Pancreas (tissue), 10 donors: ENCODE data around the gene SLIT3. TPM values are rescaled to one million over a fixed set of nuclear protein-coding genes. Genes with fewer than 3 reads are reported as not detected.

ENCODE experiments used
- ATAC-seq, 4 donors: fragments of 200-7000 bp; cut with Tn5 transposase; one replicate each; pipeline versions ENCODE4 v1.8.0 to v1.9.1; 2020; ENCODE audit warnings: mild to moderate bottlenecking in 4 of 4, moderate library complexity in 4 of 4
- DNase-seq, 6 donors: peaks; one replicate each; pipeline ENCODE4 v3.0.0-alpha.2; 2020
- FAIRE-seq: peaks from 2 replicates; lab custom pipeline; 2012; peaks lifted over from hg19 to GRCh38; lab: Jason Lieb, UNC
- H3K27ac ChIP-seq, 4 donors: fragments of 200-600 bp; sonication (generic); 1 replicate in 3 of 4; 2 replicates in 1 of 4; pipeline versions ENCODE4 v1.5.0 to v1.8.0; 2020
- H3K27me3 ChIP-seq, 4 donors: fragments of 200-600 bp; one replicate each; pipeline ENCODE4 v1.8.0; 2021
- H3K36me3 ChIP-seq, 3 donors: fragments of 200-600 bp; sonication (generic) in 1 of 3; one replicate each; pipeline versions ENCODE4 v1.5.0 to v1.8.0; 2020 to 2021
- H3K4me1 ChIP-seq, 3 donors: fragments of 200-600 bp; one replicate each; pipeline ENCODE4 v1.8.0; 2021
- H3K4me3 ChIP-seq, 4 donors: fragments of 200-600 bp; sonication (generic) in 2 of 4; one replicate each; pipeline versions ENCODE4 v1.5.0 to v1.8.0; 2020 to 2021
- H3K9me3 ChIP-seq, 4 donors: fragments of 200-600 bp; one replicate each; pipeline ENCODE4 v1.8.0; 2021
- WGBS, 2 donors: extraction: QIAGEN DNeasy Blood & Tissue Kit; methylation state at CpG; one replicate each; pipeline ENCODE4 v1.1.7; 2013; 5-methylcytosine and 5-hydroxymethylcytosine counted together
- intact Hi-C, 3 donors: fragments of 100-400 bp; cut with DNase I; formaldehyde crosslinking; loops; one replicate each; pipeline versions ENCODE4 v1.11.1 to v1.14.2; 2022
- polyA plus RNA-seq, 2 donors: library from polyadenylated mRNA; stranded (reverse); fragments of 200-250 nt; gene quantifications; one replicate each; pipeline ENCODE4 v1.2.3, GENCODE V29; 2013
- total RNA-seq, 6 donors: library from RNA; stranded (reverse); fragmentation: NEBNext Ultra II Directional in 4 of 6; extraction: Animal tissue kit (Norgen Biotek cat#: 25700) in 4 of 6; gene quantifications; one replicate each; pipeline versions ENCODE4 v1.2.1 to v1.2.4, GENCODE V29; 2021 to 2023
- TF ChIP-seq, protein P1 (sequence below), 4 donors: fragments of 200-600 bp; sonication (generic) in 3 of 4; IDR thresholded peaks; one replicate each; pipeline versions ENCODE4 v1.5.0 to v1.8.0; 2021; ENCODE audit warnings: antibody characterized with exemption in 4 of 4
- donor health status: healthy with polysubstance abuse.
- donor health status: DM: no; HTN: no; CAD: no; lungs with moderate emphysema.
- donor health status: DM: no; HTN: no; CAD: no.
- donor health status: control.
- donor health status: control.
- donor health status: Bipolar disorder and iron deficiency.
- donor health status: DM: yes; HTN: yes; CAD: no.
- donor health status: DM: no; HTN: no; CAD: no.
- donor health status: DM: no; HTN: no; CAD: no.
- donor health status: DM: yes; HTN: yes; CAD: no.

The SLIT3 gene
- total and polyA plus RNA-seq, 8 donors = 1.1 to 11.4 (median 2.1) TPM

DNA sequence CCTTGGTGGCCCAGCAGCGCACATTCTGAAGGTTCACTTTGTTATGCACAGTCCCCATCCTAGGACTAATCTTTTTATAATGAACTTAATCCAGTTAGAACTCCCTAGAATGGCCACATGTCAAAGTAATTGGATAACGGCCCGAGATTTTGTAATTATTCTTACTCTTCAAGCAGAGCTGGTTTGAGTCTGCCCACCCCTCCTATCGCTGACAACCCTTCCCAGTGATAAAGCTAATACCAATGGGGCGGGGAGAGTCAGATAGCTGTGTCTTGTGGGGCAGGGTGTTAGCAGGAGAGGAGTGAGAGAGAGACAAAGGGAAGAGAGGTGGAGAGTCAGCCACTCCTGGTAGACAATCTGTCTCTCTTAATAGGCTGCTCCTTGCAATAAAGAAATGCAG lies 356.9 kb downstream of the SLIT3 start:
- Histone ChIP-seq H3K27me3 (no peaks in the 10 kb centered on the region), H3K36me3 (no peaks in the 10 kb centered on the region), H3K27ac (no peak overlapping the region), H3K4me1 (no peaks in the 10 kb centered on the region), H3K9me3 (no peaks in the 10 kb centered on the region), H3K4me3 (no peak overlapping the region)
- intact Hi-C loops = no loop called here
- ATAC-seq (no peak), DNase-seq (no peak), FAIRE-seq (no peak)
- 69 to 81% methylated on average over 5 of the region's 5 CpGs for WGBS, 2 donors
- TF ChIP-seq, protein P1, sequence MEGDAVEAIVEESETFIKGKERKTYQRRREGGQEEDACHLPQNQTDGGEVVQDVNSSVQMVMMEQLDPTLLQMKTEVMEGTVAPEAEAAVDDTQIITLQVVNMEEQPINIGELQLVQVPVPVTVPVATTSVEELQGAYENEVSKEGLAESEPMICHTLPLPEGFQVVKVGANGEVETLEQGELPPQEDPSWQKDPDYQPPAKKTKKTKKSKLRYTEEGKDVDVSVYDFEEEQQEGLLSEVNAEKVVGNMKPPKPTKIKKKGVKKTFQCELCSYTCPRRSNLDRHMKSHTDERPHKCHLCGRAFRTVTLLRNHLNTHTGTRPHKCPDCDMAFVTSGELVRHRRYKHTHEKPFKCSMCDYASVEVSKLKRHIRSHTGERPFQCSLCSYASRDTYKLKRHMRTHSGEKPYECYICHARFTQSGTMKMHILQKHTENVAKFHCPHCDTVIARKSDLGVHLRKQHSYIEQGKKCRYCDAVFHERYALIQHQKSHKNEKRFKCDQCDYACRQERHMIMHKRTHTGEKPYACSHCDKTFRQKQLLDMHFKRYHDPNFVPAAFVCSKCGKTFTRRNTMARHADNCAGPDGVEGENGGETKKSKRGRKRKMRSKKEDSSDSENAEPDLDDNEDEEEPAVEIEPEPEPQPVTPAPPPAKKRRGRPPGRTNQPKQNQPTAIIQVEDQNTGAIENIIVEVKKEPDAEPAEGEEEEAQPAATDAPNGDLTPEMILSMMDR (IDR thresholded peaks at IDR 0.05) = no peak

DNA sequence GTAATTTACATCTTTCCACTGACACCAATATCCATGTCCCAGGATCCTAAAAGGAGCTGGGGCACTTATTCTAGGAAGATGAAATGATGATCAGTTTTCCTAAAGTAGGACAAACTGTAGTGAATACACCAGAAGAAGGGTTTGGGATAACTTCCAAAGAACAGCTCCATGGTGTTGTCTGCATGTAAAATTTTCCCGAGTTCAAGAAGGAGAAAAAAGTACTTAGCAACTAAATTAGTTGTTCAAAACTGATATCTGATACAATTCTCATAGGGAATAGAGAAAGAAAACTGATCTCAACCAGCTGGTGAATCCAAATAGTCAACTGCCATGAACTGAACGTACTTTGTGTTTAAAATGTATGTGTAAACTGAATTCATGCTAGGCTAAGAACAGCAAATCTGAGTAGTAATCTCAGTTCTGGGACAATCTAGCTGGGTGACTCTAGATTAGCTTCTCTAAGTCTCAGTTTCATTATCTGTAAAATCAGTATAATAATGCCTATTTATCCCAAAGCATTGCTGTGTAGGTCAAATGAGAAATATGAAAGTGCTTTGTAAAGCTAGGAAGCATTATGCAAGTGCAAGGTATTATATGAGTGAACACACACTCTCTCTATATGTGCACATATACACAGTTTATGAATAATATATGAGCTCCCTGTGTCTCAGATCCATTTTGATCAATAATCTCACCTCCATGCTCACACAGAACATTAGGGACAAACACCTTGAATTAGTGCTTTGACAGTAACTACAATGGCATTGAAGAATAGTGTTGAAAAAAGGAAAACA lies 357.7 kb downstream of the SLIT3 start:
- ATAC-seq = no peak
- H3K4me3 ChIP-seq = no peak overlapping the region
- H3K9me3 ChIP-seq = no peaks in the 10 kb centered on the region
- TF ChIP-seq, protein P1 (IDR thresholded peaks at IDR 0.05) = no peak
- no peak for DNase-seq
- 57 to 86% methylated on average over 2 of the region's 2 CpGs for WGBS, 2 donors
- H3K36me3 ChIP-seq = no peaks in the 10 kb centered on the region
- H3K4me1 ChIP-seq = no peaks in the 10 kb centered on the region
- no peak for FAIRE-seq
- H3K27me3 ChIP-seq = no peaks in the 10 kb centered on the region
- intact Hi-C loops = no loop called here
- H3K27ac ChIP-seq = no peak overlapping the region

DNA sequence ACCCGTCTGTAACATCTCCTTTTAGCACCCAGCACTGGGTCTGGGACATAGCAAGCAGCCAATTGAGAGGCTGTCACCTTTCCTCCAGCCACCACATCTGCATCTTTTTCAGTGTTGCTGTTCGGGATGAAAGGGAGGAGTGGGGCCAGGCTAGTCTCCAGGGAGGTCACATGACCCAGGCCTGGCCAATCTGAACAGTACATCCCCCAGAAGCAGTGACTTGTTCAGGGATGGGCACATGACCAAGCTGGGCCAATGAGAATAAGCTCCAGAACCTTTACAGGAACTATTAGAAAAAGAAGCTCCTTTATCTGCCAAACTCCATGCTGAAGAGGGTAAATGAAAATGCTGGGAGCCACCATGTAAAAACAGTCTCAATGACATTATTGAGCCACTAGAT lies 359.0 kb downstream of the SLIT3 start:
- Histone ChIP-seq H3K27ac (no peak overlapping the region), H3K4me1 (no peaks in the 10 kb centered on the region), H3K9me3 (no peaks in the 10 kb centered on the region), H3K4me3 (no peak overlapping the region), H3K27me3 (no peaks in the 10 kb centered on the region), H3K36me3 (no peaks in the 10 kb centered on the region)
- TF ChIP-seq, protein P1 (IDR thresholded peaks at IDR 0.05) = no peak
- DNase-seq (no peak), ATAC-seq (no peak), FAIRE-seq (no peak)
- intact Hi-C loops = no loop called here
- WGBS, 2 donors = 61 to 81% methylated on average over 2 of the region's 2 CpGs

DNA sequence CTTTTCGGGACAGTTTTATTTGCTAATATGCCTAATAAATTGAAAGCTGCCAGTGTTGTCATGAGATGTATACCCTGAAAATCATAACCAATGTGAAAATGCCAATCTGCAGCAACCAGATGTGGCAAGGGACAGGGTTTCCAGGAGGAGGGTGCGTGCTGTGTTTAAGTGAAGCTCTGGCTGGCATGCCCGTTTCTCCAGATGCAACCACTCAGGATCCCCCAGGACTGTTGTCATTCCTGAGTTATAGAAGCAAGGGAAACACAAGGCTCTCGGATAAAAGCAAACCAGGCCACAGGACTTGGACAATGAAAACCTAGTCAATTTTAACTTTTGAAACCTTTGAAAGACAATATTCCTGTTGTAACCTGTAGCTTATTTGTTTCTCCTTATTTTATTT lies 360.2 kb downstream of the SLIT3 start:
- H3K27me3 ChIP-seq = no peaks in the 10 kb centered on the region
- no peak for FAIRE-seq
- no peaks in the 10 kb centered on the region for H3K4me1 ChIP-seq
- no peak overlapping the region for H3K27ac ChIP-seq
- no peaks in the 10 kb centered on the region for H3K9me3 ChIP-seq
- ATAC-seq = no peak
- DNase-seq = no peak
- intact Hi-C loops = no loop called here
- no peaks in the 10 kb centered on the region for H3K36me3 ChIP-seq
- WGBS, 2 donors = 62 to 70% methylated on average over 4 of the region's 4 CpGs
- no peak overlapping the region for H3K4me3 ChIP-seq
- TF ChIP-seq, protein P1 (IDR thresholded peaks at IDR 0.05) = no peak

DNA sequence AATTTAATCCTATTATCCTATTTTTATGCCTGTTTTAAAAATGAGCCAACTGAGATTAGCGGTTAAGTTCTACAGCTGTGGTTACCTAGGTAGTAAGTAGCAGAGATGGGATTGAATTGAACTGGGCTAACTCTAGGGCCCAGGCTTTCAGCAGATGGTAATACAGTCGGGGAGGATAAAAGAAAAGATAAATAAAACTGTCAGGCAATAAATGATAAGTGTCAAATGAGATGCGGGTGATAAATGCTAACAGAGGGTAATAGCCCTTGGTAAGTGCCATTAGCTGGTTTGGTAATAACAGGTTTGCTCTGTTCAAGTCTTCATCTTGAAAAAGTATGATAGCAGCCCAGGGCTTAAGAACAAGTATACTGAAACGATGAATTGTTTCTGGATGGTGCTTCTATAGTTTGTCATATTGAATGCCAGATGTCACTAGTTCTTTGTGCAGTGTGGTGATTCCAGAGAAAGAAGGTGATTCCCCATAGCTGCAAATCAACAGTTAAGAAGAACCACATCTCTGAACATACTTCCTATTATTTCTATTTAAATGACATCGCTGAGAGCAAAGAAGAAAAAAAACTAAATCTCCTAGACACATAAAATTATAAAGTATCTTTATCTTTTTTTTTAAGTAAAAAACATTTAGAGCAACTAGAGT lies 360.9 kb downstream of the SLIT3 start:
- DNase-seq = no peak
- Histone ChIP-seq H3K4me1 (no peaks in the 10 kb centered on the region), H3K4me3 (no peak overlapping the region), H3K36me3 (no peaks in the 10 kb centered on the region), H3K9me3 (no peaks in the 10 kb centered on the region), H3K27ac (no peak overlapping the region), H3K27me3 (no peaks in the 10 kb centered on the region)
- FAIRE-seq = no peak
- no peak for ATAC-seq
- TF ChIP-seq, protein P1 (IDR thresholded peaks at IDR 0.05) = no peak
- intact Hi-C loops = no loop called here
- 74 to 83% methylated on average over 5 of the region's 5 CpGs for whole genome bisulfite sequencing, 2 donors
